ENCODE results near the gene RAVER1.

DNA sequence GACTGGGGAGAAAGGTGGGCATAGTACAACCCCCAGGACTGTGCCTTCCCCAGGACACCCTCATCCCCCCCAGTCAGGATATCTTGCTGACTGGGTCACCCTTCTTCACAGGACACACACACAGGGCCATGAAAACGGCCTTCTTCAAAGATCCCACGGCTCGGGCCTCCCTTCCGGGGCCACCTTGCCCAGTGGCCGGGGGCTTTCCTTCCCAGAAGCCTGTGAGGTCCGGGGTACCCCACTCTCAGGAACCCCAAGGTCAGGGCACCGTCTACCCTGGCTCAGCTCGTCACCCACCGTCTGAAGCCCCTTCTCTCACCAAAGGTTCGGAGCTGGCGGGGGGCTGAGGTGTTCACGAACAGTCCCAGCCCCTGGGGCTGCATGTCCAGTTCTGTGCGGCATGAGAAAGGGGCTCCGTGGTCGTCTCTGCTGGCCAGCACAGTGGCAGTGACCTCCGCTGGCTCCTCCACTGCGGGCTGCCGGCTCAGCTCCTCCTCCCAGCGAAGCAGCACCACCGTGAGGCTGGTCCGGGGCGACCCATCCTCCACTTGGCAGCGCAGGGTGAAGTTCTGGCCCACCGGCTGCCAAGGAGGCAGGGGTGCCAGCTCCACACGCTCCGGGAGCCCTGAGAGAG is 2.1 kb upstream of the RAVER1 start:
- TF ChIP-seq, protein P1, sequence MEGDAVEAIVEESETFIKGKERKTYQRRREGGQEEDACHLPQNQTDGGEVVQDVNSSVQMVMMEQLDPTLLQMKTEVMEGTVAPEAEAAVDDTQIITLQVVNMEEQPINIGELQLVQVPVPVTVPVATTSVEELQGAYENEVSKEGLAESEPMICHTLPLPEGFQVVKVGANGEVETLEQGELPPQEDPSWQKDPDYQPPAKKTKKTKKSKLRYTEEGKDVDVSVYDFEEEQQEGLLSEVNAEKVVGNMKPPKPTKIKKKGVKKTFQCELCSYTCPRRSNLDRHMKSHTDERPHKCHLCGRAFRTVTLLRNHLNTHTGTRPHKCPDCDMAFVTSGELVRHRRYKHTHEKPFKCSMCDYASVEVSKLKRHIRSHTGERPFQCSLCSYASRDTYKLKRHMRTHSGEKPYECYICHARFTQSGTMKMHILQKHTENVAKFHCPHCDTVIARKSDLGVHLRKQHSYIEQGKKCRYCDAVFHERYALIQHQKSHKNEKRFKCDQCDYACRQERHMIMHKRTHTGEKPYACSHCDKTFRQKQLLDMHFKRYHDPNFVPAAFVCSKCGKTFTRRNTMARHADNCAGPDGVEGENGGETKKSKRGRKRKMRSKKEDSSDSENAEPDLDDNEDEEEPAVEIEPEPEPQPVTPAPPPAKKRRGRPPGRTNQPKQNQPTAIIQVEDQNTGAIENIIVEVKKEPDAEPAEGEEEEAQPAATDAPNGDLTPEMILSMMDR (conservative IDR thresholded peaks at IDR 0.05 in 1 of 2, IDR thresholded peaks at IDR 0.05 in 1 of 2; ENCODE audit: low read depth in 1 of 2, low read length in 2 of 2) = no peak
- TF ChIP-seq EZH2 (IDR thresholded peaks at IDR 0.05; ENCODE audit: low read length, missing control alignments) = no peak
